H1 (cell line): ENCODE results near the gene MEX3D. TPM values are rescaled to one million over a fixed set of nuclear protein-coding genes. Genes with fewer than 3 reads are reported as not detected.

Experiments
- CTCF ChIA-PET: fragments of 300-600 bp; sonication (Branson Sonifier 250); formaldehyde crosslinking; loops from one replicate; lab custom pipeline; 2021; ENCODE audit not compliant: partially characterized antibody; lab: Charles Lee
- POLR2A ChIA-PET: fragments of 300-600 bp; sonication (Branson Sonifier 250); formaldehyde crosslinking; loops from one replicate; lab custom pipeline; 2021; ENCODE audit warnings: inconsistent platforms; ENCODE audit not compliant: partially characterized antibody; lab: Charles Lee
- DNase-seq, 2 experiments: peaks; one replicate each; pipeline versions ENCODE4 v3.0.0 to v3.0.0-alpha.2; 2010 to 2022; ENCODE audit warnings: low spot score in 2 of 2, low read depth in 1 of 2, mixed read lengths in 1 of 2
- FAIRE-seq: peaks from 2 replicates; lab custom pipeline; 2011; peaks lifted over from hg19 to GRCh38; lab: Jason Lieb, UNC
- H2AFZ ChIP-seq: 2 replicates; pipeline ENCODE4 v1.8.1; 2012; ENCODE audit warnings: low read length, inconsistent platforms
- H2AK5ac ChIP-seq: 2 replicates; pipeline ENCODE4 v1.6.1; 2013; ENCODE audit warnings: low read depth, low read length
- H2BK120ac ChIP-seq: replicated peaks from 2 replicates; pipeline ENCODE3; 2013; ENCODE audit warnings: low read depth, low read length, inconsistent platforms
- H2BK12ac ChIP-seq: 2 replicates; pipeline ENCODE4 v1.6.1; 2013; ENCODE audit warnings: low read depth, low read length
- H2BK15ac ChIP-seq: 2 replicates; pipeline ENCODE4 v1.6.1; 2013; ENCODE audit warnings: low read length
- H2BK20ac ChIP-seq: 2 replicates; pipeline ENCODE4 v1.6.1; 2013; ENCODE audit warnings: low read length
- H2BK5ac ChIP-seq: 2 replicates; pipeline ENCODE4 v1.6.1; 2013; ENCODE audit warnings: low read depth, low read length
- H3K14ac ChIP-seq: 2 replicates; pipeline ENCODE4 v1.6.1; 2013; ENCODE audit warnings: inconsistent platforms; ENCODE audit not compliant: insufficient read length
- H3K18ac ChIP-seq: 2 replicates; pipeline ENCODE4 v1.6.1; 2013; ENCODE audit warnings: low read length; ENCODE audit errors: extremely low read depth
- H3K23ac ChIP-seq: 2 replicates; pipeline ENCODE4 v1.6.1; 2013; ENCODE audit warnings: inconsistent platforms; ENCODE audit not compliant: insufficient read length
- H3K23me2 ChIP-seq: 2 replicates; pipeline ENCODE4 v1.6.1; 2013; ENCODE audit warnings: low read depth, low read length
- H3K27ac ChIP-seq: 2 replicates; pipeline ENCODE4 v1.6.1; 2011; ENCODE audit warnings: low read depth, low read length, inconsistent platforms
- H3K27me3 ChIP-seq, 4 experiments: replicated peaks in 1 of 4; 1 replicate in 1 of 4; 2 replicates in 3 of 4; pipeline versions ENCODE4 v1.6.1 to v1.8.1; 2011 to 2013; ENCODE audit warnings: low read length in 3 of 4, mild to moderate bottlenecking in 3 of 4, inconsistent platforms in 2 of 4, mixed read lengths in 2 of 4, moderate library complexity in 1 of 4; ENCODE audit not compliant: control insufficient read depth in 3 of 4, insufficient read depth in 3 of 4; ENCODE audit errors: extremely low read depth in 1 of 4
- H3K36me3 ChIP-seq, 4 experiments: 2 replicates each; pipeline versions ENCODE4 v1.6.1 to v1.8.1; 2011 to 2013; ENCODE audit warnings: mild to moderate bottlenecking in 4 of 4, low read length in 3 of 4, moderate library complexity in 2 of 4, control low read depth in 1 of 4, inconsistent platforms in 1 of 4; ENCODE audit not compliant: insufficient read depth in 4 of 4, control insufficient read depth in 2 of 4
- H3K4ac ChIP-seq: replicated peaks from 2 replicates; pipeline ENCODE3; 2013; ENCODE audit warnings: low read length, low read depth, mixed read lengths, inconsistent platforms; ENCODE audit not compliant: insufficient read length
- H3K4me1 ChIP-seq, 4 experiments: replicated peaks in 1 of 4; 1 replicate in 1 of 4; 2 replicates in 3 of 4; pipeline versions ENCODE4 v1.6.1 to v1.8.1; 2011 to 2013; ENCODE audit warnings: low read length in 3 of 4, inconsistent platforms in 2 of 4, mixed read lengths in 1 of 4; ENCODE audit not compliant: insufficient read depth in 4 of 4, control insufficient read depth in 3 of 4
- H3K4me2 ChIP-seq, 2 experiments: 2 replicates each; pipeline versions ENCODE4 v1.6.1 to v1.8.1; 2011 to 2013; ENCODE audit warnings: low read depth in 2 of 2, low read length in 2 of 2, control low read depth in 1 of 2, inconsistent platforms in 1 of 2, mild to moderate bottlenecking in 1 of 2; ENCODE audit not compliant: insufficient read depth in 1 of 2
- H3K4me3 ChIP-seq, 4 experiments: fragments of 200-600, 300-600 bp in 1 of 4; sonication (generic), shearing (Covaris generic), sonication (Bioruptor Twin) in 1 of 4; 2 replicates each; pipeline versions ENCODE4 v1.5.1 to v1.8.1; 2011 to 2016; ENCODE audit warnings: low read length in 4 of 4, low read depth in 3 of 4, control low read depth in 2 of 4, inconsistent platforms in 2 of 4, mild to moderate bottlenecking in 2 of 4, mixed read lengths in 1 of 4, moderate library complexity in 1 of 4; ENCODE audit not compliant: insufficient read depth in 2 of 4; ENCODE audit errors: extremely low read depth in 1 of 4
- H3K56ac ChIP-seq: replicated peaks from 2 replicates; pipeline ENCODE3; 2013; ENCODE audit warnings: low read depth, mild to moderate bottlenecking, mixed read lengths, low read length, inconsistent platforms; ENCODE audit not compliant: insufficient read length
- H3K79me1 ChIP-seq: 2 replicates; pipeline ENCODE4 v1.6.1; 2013; ENCODE audit warnings: low read depth, low read length, control low read depth
- H3K79me2 ChIP-seq, 2 experiments: 2 replicates each; pipeline versions ENCODE4 v1.6.1 to v1.8.1; 2012 to 2013; ENCODE audit warnings: low read length in 2 of 2, mild to moderate bottlenecking in 2 of 2, inconsistent platforms in 1 of 2; ENCODE audit not compliant: insufficient read depth in 2 of 2, control insufficient read depth in 1 of 2
- H3K9ac ChIP-seq, 4 experiments: replicated peaks in 1 of 4; 1 replicate in 1 of 4; 2 replicates in 3 of 4; pipeline versions ENCODE4 v1.6.1 to v1.8.1; 2011 to 2013; ENCODE audit warnings: low read depth in 3 of 4, low read length in 3 of 4, control low read depth in 2 of 4, mild to moderate bottlenecking in 2 of 4, moderate library complexity in 2 of 4, inconsistent platforms in 1 of 4; ENCODE audit errors: extremely low read depth in 1 of 4
- H3K9me3 ChIP-seq, 2 experiments: 2 replicates each; pipeline versions ENCODE4 v1.6.1 to v1.8.1; 2012 to 2013; ENCODE audit warnings: mild to moderate bottlenecking in 2 of 2, moderate library complexity in 2 of 2, control low read depth in 1 of 2, inconsistent platforms in 1 of 2, low read depth in 1 of 2, low read length in 1 of 2, mixed read lengths in 1 of 2; ENCODE audit not compliant: insufficient read depth in 2 of 2
- H4K20me1 ChIP-seq, 2 experiments: replicated peaks in 1 of 2; 2 replicates each; pipeline versions ENCODE3 to v1.8.1; 2011 to 2013; ENCODE audit warnings: inconsistent platforms in 2 of 2, low read length in 2 of 2, mild to moderate bottlenecking in 1 of 2; ENCODE audit not compliant: insufficient read depth in 2 of 2, control insufficient read depth in 1 of 2
- H4K5ac ChIP-seq: 2 replicates; pipeline ENCODE4 v1.6.1; 2013; ENCODE audit warnings: low read length, low read depth, mixed read lengths, inconsistent platforms; ENCODE audit not compliant: insufficient read length
- H4K8ac ChIP-seq: 2 replicates; pipeline ENCODE4 v1.8.0; 2013; ENCODE audit warnings: mild to moderate bottlenecking, moderate library complexity, low read length, inconsistent platforms; ENCODE audit not compliant: insufficient read depth; ENCODE audit errors: extremely low read depth
- H4K91ac ChIP-seq: replicated peaks from 2 replicates; pipeline ENCODE3; 2013; ENCODE audit warnings: low read length, mixed read lengths, inconsistent platforms; ENCODE audit not compliant: insufficient read length
- CREB1 ChIP-seq: IDR thresholded peaks from 2 replicates; pipeline ENCODE4 v1.6.1; 2012; ENCODE audit warnings: inconsistent platforms
- FOSL1 ChIP-seq: IDR thresholded peaks from 2 replicates; pipeline ENCODE4 v1.6.1; 2011; ENCODE audit warnings: mild to moderate bottlenecking, low read depth, low read length, moderate library complexity; ENCODE audit not compliant: insufficient read depth
- HDAC2 ChIP-seq, 2 experiments: fragments of 300-600 bp in 1 of 2; sonication (generic) in 1 of 2; IDR thresholded peaks; 2 replicates each; pipeline ENCODE4 v1.6.1; 2011 to 2012; ENCODE audit warnings: low read depth in 2 of 2, low read length in 2 of 2, mild to moderate bottlenecking in 2 of 2, moderate library complexity in 2 of 2, borderline replicate concordance in 1 of 2, inconsistent platforms in 1 of 2
- RAD21 ChIP-seq, 2 experiments: IDR thresholded peaks in 1 of 2; conservative IDR thresholded peaks in 1 of 2; 2 replicates each; pipeline ENCODE4 v1.6.1; 2011; ENCODE audit warnings: low read depth in 2 of 2, low read length in 2 of 2, improper control_type of control experiment in 1 of 2, inconsistent platforms in 1 of 2, mild to moderate bottlenecking in 1 of 2, moderate library complexity in 1 of 2
- RNF2 ChIP-seq: fragments of 200-900, 300-1000 bp; sonication (generic); IDR thresholded peaks from 2 replicates; pipeline ENCODE4 v1.7.1; 2016; ENCODE audit warnings: borderline replicate concordance, low read depth, mild to moderate bottlenecking, antibody characterized with exemption, low read length; ENCODE audit not compliant: poor library complexity, severe bottlenecking; ENCODE audit errors: missing control alignments
- WGBS, 2 experiments: shearing (Covaris generic) in 1 of 2; methylation state at CpG; one replicate each; pipeline versions ENCODE4 v1.1.6 to v1.1.7; 2013 to 2015; ENCODE audit warnings: low lambda C conversion rate in 2 of 2, mixed read lengths in 2 of 2, inconsistent platforms in 1 of 2, low coverage in 1 of 2, missing lambda C conversion rate in 1 of 2; ENCODE audit not compliant: insufficient replicate concordance in 2 of 2, insufficient coverage in 1 of 2, insufficient read length in 1 of 2; ENCODE audit errors: extremely low coverage in 1 of 2, missing lambda C conversion rate in 1 of 2; 5-methylcytosine and 5-hydroxymethylcytosine counted together
- polyA plus RNA-seq, 7 experiments: library from polyadenylated mRNA; depleted of rRNA in 3 of 7; stranded (reverse) in 5 of 7; unstranded in 2 of 7; fragments of >200 nt in 5 of 7; fragments of 200-250 nt in 2 of 7; gene quantifications; 1 replicate in 5 of 7; 2 replicates in 1 of 7; 4 replicates in 1 of 7; pipeline versions ENCODE4 v1.2.1 to v1.2.3, GENCODE V29; 2011 to 2013; ENCODE audit warnings: missing spikeins in 2 of 7, mixed read lengths in 2 of 7
- total RNA-seq: library from RNA; stranded (reverse); fragmentation: NEBNext Ultra II Directional; extraction: Animal tissue kit (Norgen Biotek cat#: 25700); gene quantifications from 2 replicates; pipeline ENCODE4 v1.2.1, GENCODE V29; 2021

Gene MEX3D
- total and polyA plus RNA-seq, 2 of the 8 experiments (the other 6 are each of a cell fraction or from before 2014, with no cell fraction given): 20.8 to 78.8 TPM

- Histone ChIP-seq H2AFZ (0 out of 2 replicates have a peak overlapping the region, but pooled peaks have one; percentile 11), H3K27ac (no peak overlapping the region), H3K79me2 (no peaks in the 10 kb centered on the region), H4K20me1 (peaks cover 0 to 2% of the 10 kb centered on the region in 2 experiments), H3K27me3 (peaks cover 0 to 19% (median 15%) of the 10 kb centered on the region in 4 experiments; a peak in 5 of 7 replicates), H2BK15ac (peak overlapping the region; percentile 81), H3K23ac (no peak overlapping the region), H2BK20ac (no peak overlapping the region), H3K14ac (no peak overlapping the region), H4K5ac (no peak overlapping the region), H3K23me2 (peaks cover 10% of the 10 kb centered on the region; the same call in 1 of the 2 replicates), H2BK120ac (no peak overlapping the region), H2AK5ac (no peak overlapping the region; the same call in 1 of the 2 replicates), H3K4me2 (peak overlapping the region; percentile 54 to 77), H2BK12ac (peak overlapping the region; percentile 55; the same call in 1 of the 2 replicates), H3K56ac (no peak overlapping the region), H3K36me3 (no peaks in the 10 kb centered on the region), H3K18ac (no peak overlapping the region; the same call in none of the 2 replicates), H3K4ac (peak overlapping the region; percentile 54), H3K4me3 (peak overlapping the region; percentile 56 to 69 (median 64); a peak in 5 of 8 replicates), H3K9ac (no peak overlapping the region), H3K9me3 (no peaks in the 10 kb centered on the region), H4K91ac (peak overlapping the region; percentile 76), H3K79me1 (no peaks in the 10 kb centered on the region), H4K8ac (no peak overlapping the region; the same call in none of the 2 replicates), H3K4me1 (peaks cover 0 to 11% (median 7%) of the 10 kb centered on the region in 4 experiments; a peak in 5 of 7 replicates), H2BK5ac (no peak overlapping the region; the same call in 1 of the 2 replicates)
- no peak for DNase-seq
- 77% methylated on average over 23 of the region's 23 CpGs; no CpG with 5 or more reads in 1 of the 2 experiments for WGBS, 2 experiments
- no peak for TF ChIP-seq RAD21 (IDR thresholded peaks at IDR 0.05 in 1 of 2, conservative IDR thresholded peaks at IDR 0.05 in 1 of 2; ENCODE audit: low read depth in 2 of 2, low read length in 2 of 2)
- no peak for TF ChIP-seq HDAC2 (IDR thresholded peaks at IDR 0.05; ENCODE audit: borderline replicate concordance in 1 of 2, low read depth in 2 of 2, low read length in 2 of 2)
- no peak for TF ChIP-seq FOSL1
- no peak for TF ChIP-seq CREB1
- TF ChIP-seq RNF2: no peak
- CTCF ChIA-PET: no interaction called here
- POLR2A ChIA-PET: no interaction called here
- FAIRE-seq: no peak
These were observed 60.9 kb downstream of the MEX3D start for GRCh38 chr19:1507192-1507660.
